ENCODE measurements around the gene DKK3.

The DKK3 gene

DNA sequence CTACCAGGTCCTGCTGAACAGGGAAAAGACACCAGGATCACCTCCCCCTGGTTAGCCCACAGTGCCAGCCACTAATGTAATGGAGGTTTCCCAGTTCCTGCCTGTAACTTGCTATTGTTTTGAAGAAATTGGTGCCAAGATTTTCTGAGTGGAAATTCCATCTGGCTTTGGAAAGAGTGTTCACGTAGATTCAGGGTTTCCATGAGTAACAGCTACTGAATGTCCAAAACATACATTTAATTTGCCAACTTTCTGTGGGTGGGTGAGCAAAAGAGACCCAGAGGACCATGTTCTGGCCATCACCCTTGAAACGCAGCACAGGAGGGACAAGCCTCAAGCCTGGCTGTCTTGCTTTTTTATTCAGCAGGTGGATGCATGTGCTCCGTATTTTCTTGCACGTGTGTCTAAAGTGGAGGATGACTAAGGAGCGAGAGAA lies 8.8 kb upstream of the DKK3 start:
- no peak for DNase-seq (ENCODE audit: low spot score)
- no peak for TF ChIP-seq CTCF (IDR thresholded peaks at IDR 0.05; ENCODE audit: extremely low read depth, missing control alignments)

GRCh38 chr11:12016246-12016645 lies 7.8 kb upstream of the DKK3 start:
- no peak for TF ChIP-seq CTCF (IDR thresholded peaks at IDR 0.05; ENCODE audit: extremely low read depth, missing control alignments)
- DNase-seq (ENCODE audit: low spot score): no peak

DNA sequence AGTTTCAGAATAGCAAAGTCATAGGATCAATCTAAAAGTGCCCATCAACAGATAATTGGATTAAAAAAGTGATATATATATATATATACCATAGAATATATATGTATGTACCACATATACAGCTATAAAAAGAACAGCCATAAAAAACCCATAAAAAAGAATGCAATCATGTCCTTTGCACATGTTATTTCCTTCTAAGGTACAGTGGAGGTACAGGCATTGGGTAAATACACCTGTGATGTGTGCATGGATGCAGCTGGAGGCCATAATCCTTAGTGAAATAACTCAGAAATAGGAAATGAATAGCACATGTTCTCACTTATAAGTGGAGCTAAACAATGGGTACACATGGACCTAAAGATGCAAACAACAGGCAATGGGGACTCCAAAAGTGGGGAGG lies 7.1 kb upstream of the DKK3 start:
- TF ChIP-seq CTCF (IDR thresholded peaks at IDR 0.05; ENCODE audit: extremely low read depth, missing control alignments): no peak

DNA sequence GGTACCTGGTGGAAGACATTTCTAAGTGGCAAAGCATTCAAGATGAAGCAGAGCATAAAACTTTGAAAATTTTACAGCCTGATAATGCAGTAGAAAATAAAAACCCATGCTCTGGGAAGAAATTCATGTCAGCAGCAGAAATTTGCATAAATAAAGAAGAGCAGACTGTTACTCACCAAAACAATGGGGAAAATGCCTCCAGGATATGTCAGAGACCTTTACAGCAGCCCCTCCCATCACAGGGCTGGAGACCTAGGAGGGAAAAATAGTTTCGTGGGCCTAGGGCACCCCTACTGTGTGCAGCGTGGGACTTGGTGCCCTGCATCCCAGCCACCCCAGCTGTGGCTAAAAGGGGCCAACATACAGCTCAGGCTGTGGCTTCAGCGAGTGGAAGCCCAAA lies 5.4 kb upstream of the DKK3 start:
- TF ChIP-seq CTCF (IDR thresholded peaks at IDR 0.05; ENCODE audit: extremely low read depth, missing control alignments): no peak
- no peak for DNase-seq (ENCODE audit: low spot score)

More for the DNA sequence above, 7.1 kb upstream of the DKK3 start:
- no peak for DNase-seq (ENCODE audit: low spot score)

DNA sequence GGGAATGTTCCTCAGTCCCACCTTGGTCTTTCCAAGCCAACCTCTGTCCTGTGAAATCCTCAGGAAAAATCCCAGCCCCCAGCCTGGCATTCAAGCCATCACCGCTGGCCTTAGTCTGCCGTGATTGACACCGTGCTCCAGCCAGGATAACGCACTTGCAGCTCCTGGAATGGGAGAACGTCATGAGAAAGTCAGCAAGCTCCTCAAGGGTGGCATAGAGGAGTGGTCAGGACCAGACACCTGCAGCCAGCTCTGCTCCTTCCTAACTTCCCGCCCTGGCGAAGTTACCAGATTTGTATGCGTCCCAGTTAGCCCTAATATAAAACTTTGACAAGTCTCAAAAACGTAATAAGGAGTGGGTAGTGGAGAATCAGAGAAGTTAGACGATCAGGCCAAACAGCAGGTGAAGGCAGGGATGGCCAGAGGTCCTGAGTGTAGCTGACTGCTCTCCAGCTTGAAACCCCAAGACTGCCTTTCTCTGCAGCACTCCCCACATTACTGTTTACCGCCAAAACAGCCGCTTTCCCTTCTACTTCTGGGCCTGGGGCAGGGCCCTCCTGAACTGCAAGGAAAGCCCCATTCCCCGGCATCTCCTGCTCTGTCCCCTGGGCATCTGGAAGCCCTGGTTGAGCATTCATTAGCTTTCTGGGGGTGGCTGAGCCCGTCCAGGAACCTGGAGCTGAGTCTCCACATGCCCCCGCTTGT lies 1.3 kb upstream of the DKK3 start:
- no peak for TF ChIP-seq CTCF (IDR thresholded peaks at IDR 0.05; ENCODE audit: extremely low read depth, missing control alignments)
- DNase-seq (ENCODE audit: low spot score): no peak

GRCh38 chr11:12008790-12009616 lies 577 bp upstream of the DKK3 start:
- peak; percentile 44 for DNase-seq (ENCODE audit: low spot score)

More at GRCh38 chr11:12008790-12009616, 577 bp upstream of the DKK3 start:
- no peak for TF ChIP-seq CTCF (IDR thresholded peaks at IDR 0.05; ENCODE audit: extremely low read depth, missing control alignments)

Measured in GM20000 (cell line).